ENCODE measurements around the gene NIPAL4.

The NIPAL4 gene

DNA sequence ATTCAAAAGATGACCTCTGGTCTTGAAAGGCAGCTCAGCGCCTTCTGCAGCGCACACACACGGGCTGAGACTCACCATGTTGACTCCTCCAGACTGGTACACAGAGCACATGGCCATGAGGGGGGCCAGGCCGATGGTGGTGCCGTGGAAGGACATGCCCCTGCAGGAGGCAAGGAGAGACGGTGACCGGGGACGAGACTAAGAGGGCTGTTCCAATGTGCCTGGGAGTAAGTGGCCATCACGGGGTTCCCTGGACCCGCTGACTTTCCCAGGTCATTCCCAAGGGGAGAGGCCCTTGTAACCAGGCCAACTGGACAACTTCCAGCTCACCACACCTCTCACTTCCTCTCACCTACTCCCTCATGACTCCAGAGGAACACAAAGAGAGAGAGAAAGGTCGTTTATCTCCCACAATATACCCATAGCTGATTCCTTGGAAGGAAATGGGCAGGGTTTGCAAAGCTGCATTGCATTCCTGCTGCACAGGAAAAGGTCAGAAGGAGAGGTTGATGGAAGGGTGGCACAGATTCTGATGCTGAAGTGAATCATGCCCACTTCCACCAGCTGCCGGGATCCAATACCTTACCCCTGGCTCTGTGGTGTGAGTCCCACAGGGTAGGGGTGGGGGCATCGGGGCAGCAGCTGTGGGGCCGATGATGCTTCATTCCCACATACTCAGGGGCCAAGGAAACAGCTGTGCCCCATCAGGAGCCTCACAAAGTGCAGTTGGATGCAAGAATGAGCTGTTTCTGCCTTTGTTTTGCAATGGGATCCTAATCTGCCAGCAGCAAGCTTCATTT lies 47.2 kb downstream of the NIPAL4 start:
- Histone ChIP-seq H3K27ac (ENCODE audit: low read depth, low read length) (peak overlapping the region; percentile 100), H3K4me3 (ENCODE audit: low read length) (no peak overlapping the region), H3K79me2 (ENCODE audit: control insufficient read depth, low read length) (peaks cover 10% of the 10 kb centered on the region), H3K4me2 (ENCODE audit: low read length) (peak overlapping the region; percentile 62), H3K27me3 (ENCODE audit: control insufficient read depth, low read length) (no peaks in the 10 kb centered on the region), H3K36me3 (ENCODE audit: control insufficient read depth, low read length) (peaks cover 87% of the 10 kb centered on the region), H3F3A (ENCODE audit: control insufficient read depth, insufficient read depth) (peaks cover 62% of the 10 kb centered on the region), H4K20me1 (ENCODE audit: control insufficient read depth, insufficient read depth, low read depth, low read length) (no peaks in the 10 kb centered on the region), H3K9me3 (ENCODE audit: control insufficient read depth, insufficient read depth, low read length) (no peaks in the 10 kb centered on the region; the same call in 1 of the 2 replicates), H3K4me1 (ENCODE audit: control insufficient read depth, low read length) (peaks cover 100% of the 10 kb centered on the region), H3K9me2 (replicated peaks; ENCODE audit: control insufficient read depth, low read length) (no peaks in the 10 kb centered on the region)
- TF ChIP-seq CTCF (IDR thresholded peaks at IDR 0.05; ENCODE audit: low read depth, low read length, poor library complexity, severe bottlenecking) (no peak), EZH2phosphoT487 (IDR thresholded peaks at IDR 0.05; ENCODE audit: borderline replicate concordance, low read length) (no peak)

GRCh38 chr5:157509093-157509492 lies 49.1 kb downstream of the NIPAL4 start:
- H3F3A ChIP-seq (ENCODE audit: control insufficient read depth, insufficient read depth) = peaks cover 43% of the 10 kb centered on the region
- TF ChIP-seq EZH2phosphoT487 (IDR thresholded peaks at IDR 0.05; ENCODE audit: borderline replicate concordance, low read length) (no peak), CTCF (IDR thresholded peaks at IDR 0.05; ENCODE audit: low read depth, low read length, poor library complexity, severe bottlenecking) (no peak)

GRCh38 chr5:157509587-157509986 lies 49.6 kb downstream of the NIPAL4 start:
- peak overlapping the region; percentile 27 for H3K4me2 ChIP-seq (ENCODE audit: low read length)
- peak overlapping the region; percentile 100 for H3K27ac ChIP-seq (ENCODE audit: low read depth, low read length)
- no peaks in the 10 kb centered on the region for H3K27me3 ChIP-seq (ENCODE audit: control insufficient read depth, low read length)
- peaks cover 89% of the 10 kb centered on the region for H3K4me1 ChIP-seq (ENCODE audit: control insufficient read depth, low read length)
- H3K9me3 ChIP-seq (ENCODE audit: control insufficient read depth, insufficient read depth, low read length) = no peaks in the 10 kb centered on the region; the same call in 1 of the 2 replicates
- TF ChIP-seq EZH2phosphoT487 (IDR thresholded peaks at IDR 0.05; ENCODE audit: borderline replicate concordance, low read length) (no peak), CTCF (IDR thresholded peaks at IDR 0.05; ENCODE audit: low read depth, low read length, poor library complexity, severe bottlenecking) (no peak)
- no peak overlapping the region for H3K4me3 ChIP-seq (ENCODE audit: low read length)
- peaks cover 38% of the 10 kb centered on the region for H3F3A ChIP-seq (ENCODE audit: control insufficient read depth, insufficient read depth)
- no peaks in the 10 kb centered on the region for H4K20me1 ChIP-seq (ENCODE audit: control insufficient read depth, insufficient read depth, low read depth, low read length)
- H3K36me3 ChIP-seq (ENCODE audit: control insufficient read depth, low read length) = peaks cover 96% of the 10 kb centered on the region
- no peaks in the 10 kb centered on the region for H3K9me2 ChIP-seq (replicated peaks; ENCODE audit: control insufficient read depth, low read length)
- H3K79me2 ChIP-seq (ENCODE audit: control insufficient read depth, low read length) = peaks cover 10% of the 10 kb centered on the region

More at GRCh38 chr5:157509093-157509492, 49.1 kb downstream of the NIPAL4 start:
- peak overlapping the region; percentile 100 for H3K27ac ChIP-seq (ENCODE audit: low read depth, low read length)
- no peaks in the 10 kb centered on the region for H3K27me3 ChIP-seq (ENCODE audit: control insufficient read depth, low read length)
- no peaks in the 10 kb centered on the region for H3K9me2 ChIP-seq (replicated peaks; ENCODE audit: control insufficient read depth, low read length)
- H3K4me1 ChIP-seq (ENCODE audit: control insufficient read depth, low read length) = peaks cover 94% of the 10 kb centered on the region
- peaks cover 98% of the 10 kb centered on the region for H3K36me3 ChIP-seq (ENCODE audit: control insufficient read depth, low read length)
- no peaks in the 10 kb centered on the region; the same call in 1 of the 2 replicates for H3K9me3 ChIP-seq (ENCODE audit: control insufficient read depth, insufficient read depth, low read length)
- no peaks in the 10 kb centered on the region for H4K20me1 ChIP-seq (ENCODE audit: control insufficient read depth, insufficient read depth, low read depth, low read length)
- H3K4me3 ChIP-seq (ENCODE audit: low read length) = no peak overlapping the region
- peaks cover 10% of the 10 kb centered on the region for H3K79me2 ChIP-seq (ENCODE audit: control insufficient read depth, low read length)
- H3K4me2 ChIP-seq (ENCODE audit: low read length) = peak overlapping the region; percentile 62

All from DOHH2 (cell line).